Astrocyte of the spinal cord (primary cell): ENCODE measurements around the gene LRRC15.

Experiments
- DNase-seq: peaks from one replicate; pipeline ENCODE4 v3.0.0; 2011; ENCODE audit warnings: low read depth, low spot score
- H3K4me3 ChIP-seq: 2 replicates; pipeline ENCODE4 v1.5.1; 2011; ENCODE audit warnings: low read depth, mild to moderate bottlenecking, low read length, moderate library complexity
- CTCF ChIP-seq: IDR thresholded peaks from 2 replicates; pipeline ENCODE4 v1.5.1; 2012; ENCODE audit warnings: low read depth, mild to moderate bottlenecking, low read length, inconsistent platforms
- in situ Hi-C: cut with HindIII; loops from 2 replicates; pipeline ENCODE4 v1.10.0; 2017; ENCODE audit warnings: low sequenced_read_pairs

The LRRC15 gene

GRCh38 chr3:194369522-194370279 lies at the start of gene LRRC15:
Gene LRRC15 (minus strand): TSS chr3:194369743. CDS start chr3:194361043, 8,700 bp downstream.
- no peak within 1 kb of the TSS for H3K4me3 ChIP-seq
- in situ Hi-C loops, result no loop called here
- TF ChIP-seq CTCF, result no peak
- peak; percentile 36 for DNase-seq

DNA sequence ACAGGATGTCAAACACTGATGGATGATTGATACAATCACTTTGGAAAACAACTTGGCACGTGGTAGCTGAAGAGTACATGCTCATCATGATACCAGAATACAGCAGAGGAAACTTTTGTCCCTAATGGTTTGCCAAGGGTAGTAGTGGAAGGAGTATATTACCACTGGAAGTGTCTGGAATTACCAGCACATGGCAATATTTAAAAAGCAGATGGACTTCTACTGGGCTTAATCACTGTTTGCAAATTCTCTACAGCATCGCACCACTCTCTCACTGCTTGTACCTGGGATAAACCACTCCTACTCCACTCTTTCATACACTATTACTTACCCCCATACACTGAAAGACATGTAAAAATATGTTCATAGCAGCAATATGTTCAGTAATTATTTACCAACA lies 49.1 kb upstream of the LRRC15 start:
- no peak overlapping the region for H3K4me3 ChIP-seq
- in situ Hi-C loops, result no loop called here
- DNase-seq, result no peak
- TF ChIP-seq CTCF, result no peak

DNA sequence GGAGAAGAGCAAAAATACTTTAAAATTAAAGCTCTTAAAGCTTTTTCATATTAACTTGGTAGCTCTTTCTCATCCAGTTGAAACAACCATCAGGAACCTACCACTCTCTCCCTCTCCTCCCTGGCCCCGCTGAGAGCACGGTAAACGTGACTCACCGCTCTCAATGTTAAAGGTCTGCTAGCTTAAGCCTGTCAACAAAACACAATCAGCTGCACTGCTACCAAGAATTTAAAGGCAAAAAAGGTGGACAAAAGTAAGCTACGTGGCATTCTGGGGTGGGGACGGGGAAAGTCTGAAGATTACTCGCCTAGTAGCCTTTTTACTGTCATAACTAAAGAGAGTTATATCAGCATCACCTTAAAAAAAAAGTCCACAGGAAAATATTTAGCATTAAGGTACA lies 37.9 kb upstream of the LRRC15 start:
- in situ Hi-C loops, result no loop called here
- peak; percentile 68 for DNase-seq
- no peak overlapping the region for H3K4me3 ChIP-seq

GRCh38 chr3:194405766-194406165 lies 36.2 kb upstream of the LRRC15 start:
- in situ Hi-C loops, result no loop called here
- TF ChIP-seq CTCF, result no peak
- H3K4me3 ChIP-seq, result no peak overlapping the region
- no peak for DNase-seq

More for the DNA sequence above, 37.9 kb upstream of the LRRC15 start:
- TF ChIP-seq CTCF, result no peak

GRCh38 chr3:194404365-194405140 lies 35.0 kb upstream of the LRRC15 start:
- peak; percentile 54 for DNase-seq
- in situ Hi-C loops, result no loop called here
- peak; percentile 59 for TF ChIP-seq CTCF
- no peak overlapping the region for H3K4me3 ChIP-seq

DNA sequence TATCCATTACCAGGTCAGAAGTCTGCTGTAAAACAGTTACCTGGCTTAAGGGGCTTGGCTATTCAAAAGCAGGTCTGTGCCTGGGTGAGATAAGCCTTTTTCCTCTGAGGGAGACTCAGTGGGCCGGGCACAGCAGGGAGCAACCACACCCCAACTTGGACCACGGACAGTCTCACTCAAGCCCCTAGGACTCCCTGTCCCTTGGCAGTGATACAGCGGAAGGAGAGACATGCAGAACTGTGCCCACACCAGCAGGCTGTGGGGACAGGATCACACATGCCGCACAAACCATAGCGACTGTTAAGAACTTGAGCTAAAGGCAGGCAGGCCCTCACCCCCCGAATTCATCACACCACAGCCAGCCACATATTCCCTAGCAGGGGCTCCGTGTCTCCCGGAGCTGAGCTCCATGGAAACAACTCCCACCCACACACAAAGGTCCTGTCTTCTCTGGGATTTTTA lies 32.4 kb upstream of the LRRC15 start:
- DNase-seq, result no peak
- in situ Hi-C loops, result no loop called here
- no peak overlapping the region for H3K4me3 ChIP-seq
- no peak for TF ChIP-seq CTCF
